ENCODE results near the gene NDUFS8.

DNA sequence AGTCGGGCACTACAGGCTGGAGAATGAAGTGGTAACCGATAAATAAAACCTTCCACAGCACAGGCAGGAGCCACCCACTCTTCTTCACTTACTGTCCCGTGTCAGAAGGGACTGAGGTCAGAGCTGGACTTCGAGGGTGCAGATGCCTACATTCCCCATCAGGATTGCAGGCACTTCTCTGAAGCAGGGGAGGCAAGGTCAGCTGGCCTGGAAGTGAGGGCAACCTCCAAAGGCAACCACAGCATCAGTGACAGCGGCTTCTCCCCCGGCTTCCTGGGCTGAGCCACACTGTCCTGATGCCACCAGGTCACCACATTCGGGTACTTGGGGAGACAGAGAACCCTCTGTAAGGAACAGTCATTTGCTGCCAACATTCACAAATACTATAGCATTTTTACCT, 31.0 kb downstream of the NDUFS8 start:
- TF ChIP-seq CTCF (IDR thresholded peaks at IDR 0.05; ENCODE audit: insufficient read depth, low read length) (no peak), GABPA (IDR thresholded peaks at IDR 0.05; ENCODE audit: low read depth) (no peak)

Measured in HL-60 (cell line).